HT-29 (cell line): ENCODE results near the gene E2F3. TPM values are rescaled to one million over a fixed set of nuclear protein-coding genes. Genes with fewer than 3 reads are reported as not detected.
"Not testable (repeated sequence)": the region's sequence is repeated elsewhere in the genome, so short reads cannot be mapped to it uniquely, and the experiment has no call there.

Experiments
- DNase-seq: peaks from one replicate; pipeline ENCODE4 v3.0.0-alpha.2; 2015; ENCODE audit warnings: low spot score
- total RNA-seq: library from RNA; depleted of rRNA; stranded (reverse); fragments of >200 nt; shearing (Covaris generic); gene quantifications from 2 replicates; pipeline ENCODE4 v1.2.3, GENCODE V29; 2014

Gene E2F3
- total RNA-seq, 1 experiment from 2014 or later, result 4.2 TPM

DNA sequence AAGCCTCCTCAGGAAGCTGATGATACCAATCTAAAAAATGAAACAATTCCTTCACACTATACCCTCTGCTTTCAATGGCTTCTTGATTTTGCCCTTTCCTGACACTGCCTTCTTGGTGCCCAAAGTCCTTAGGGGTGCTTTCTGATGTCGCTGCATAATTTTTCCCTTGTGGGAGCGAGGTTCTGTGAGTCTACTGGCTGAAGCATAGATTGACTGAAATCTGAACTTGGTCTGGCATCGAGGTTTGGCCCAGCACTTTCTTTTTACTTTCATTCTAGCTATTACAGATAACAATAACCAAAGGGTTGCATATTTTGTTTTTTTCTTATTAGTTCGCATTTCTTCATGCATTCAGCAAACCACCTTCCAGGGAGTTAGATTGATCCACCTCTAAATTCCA lies 65.8 kb downstream of the E2F3 start:
- no peak for DNase-seq

- DNase-seq, result no peak
Observed at GRCh38 chr6:20468209-20468608, 66.5 kb downstream of the E2F3 start.

DNA sequence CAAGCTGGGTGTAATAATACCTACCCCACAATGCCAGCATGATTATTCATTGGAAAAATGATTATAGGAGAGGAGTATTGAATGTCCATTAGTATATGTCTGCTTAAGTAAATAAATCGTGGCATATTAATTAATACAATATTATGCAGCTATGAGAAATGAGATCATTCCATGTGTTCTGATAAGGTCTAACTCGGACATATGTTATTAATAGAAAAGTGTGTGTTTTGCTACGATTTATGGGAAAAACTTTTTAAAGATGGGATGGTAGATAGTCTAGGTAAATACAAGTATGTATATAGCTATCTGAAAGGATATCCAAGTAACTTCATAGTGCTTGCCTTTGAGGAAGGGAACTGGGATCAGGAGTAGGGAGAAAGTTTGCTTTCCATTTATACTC lies 71.1 kb downstream of the E2F3 start:
- DNase-seq, result no peak

- DNase-seq, result no peak
Observed at GRCh38 chr6:20473518-20473917, 71.8 kb downstream of the E2F3 start.

DNA sequence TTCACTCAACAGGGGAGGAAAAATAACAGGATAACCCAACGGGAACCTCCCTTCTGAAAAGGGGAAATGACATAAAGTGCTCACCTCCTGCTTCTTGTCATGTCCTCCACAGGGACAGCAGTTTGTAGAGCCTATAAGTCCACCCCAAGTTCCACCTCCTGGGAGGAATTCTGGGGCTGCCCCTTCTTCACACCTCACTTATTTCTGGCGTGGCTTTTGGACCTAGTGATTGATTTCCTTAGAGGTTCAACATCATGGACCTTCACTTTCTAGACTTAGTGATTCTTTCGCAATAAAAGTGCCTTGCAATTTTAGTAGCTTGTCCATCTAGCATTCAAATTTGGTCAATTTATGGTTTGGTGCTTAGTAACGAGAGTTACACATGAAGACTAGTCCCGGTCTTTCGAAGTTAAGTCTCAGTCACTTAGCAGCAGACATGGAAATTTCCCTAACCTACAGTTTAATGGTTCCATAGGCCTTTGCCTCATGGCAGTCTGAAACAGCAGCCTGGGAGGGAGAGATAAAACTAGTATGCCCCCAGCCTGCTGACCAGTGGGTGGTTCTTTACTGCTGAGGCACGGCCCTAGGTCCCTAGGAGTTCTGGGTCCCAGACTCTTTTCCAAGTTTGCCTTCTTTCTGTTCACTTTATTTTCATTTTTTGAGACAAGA lies 73.3 kb downstream of the E2F3 start:
- no peak for DNase-seq

DNA sequence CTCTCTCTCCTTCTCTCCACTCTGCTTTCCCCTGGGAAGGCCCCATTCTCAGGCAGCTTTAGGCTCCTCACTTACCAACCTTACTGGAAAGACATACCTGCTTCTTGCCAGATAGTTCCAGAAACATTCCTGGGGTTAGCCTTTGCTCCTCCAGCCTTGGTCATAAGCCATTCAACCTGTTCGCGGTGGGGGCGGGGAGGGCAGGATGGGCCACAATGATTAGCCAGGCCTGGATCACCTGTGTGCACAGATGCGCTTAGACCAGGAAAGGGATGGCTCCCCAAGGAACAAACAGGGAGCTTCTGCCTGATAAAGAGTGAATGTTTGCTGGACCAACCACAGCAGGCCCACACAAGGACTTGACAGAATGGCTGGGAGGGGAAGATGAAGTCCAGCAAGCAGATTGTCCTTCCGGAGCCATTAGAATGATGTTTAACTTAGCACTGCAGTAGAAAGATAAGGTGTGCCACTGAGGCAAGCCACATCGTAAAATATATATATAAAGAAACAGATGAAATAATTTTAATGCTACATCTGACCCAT lies 74.9 kb downstream of the E2F3 start:
- no peak for DNase-seq

DNA sequence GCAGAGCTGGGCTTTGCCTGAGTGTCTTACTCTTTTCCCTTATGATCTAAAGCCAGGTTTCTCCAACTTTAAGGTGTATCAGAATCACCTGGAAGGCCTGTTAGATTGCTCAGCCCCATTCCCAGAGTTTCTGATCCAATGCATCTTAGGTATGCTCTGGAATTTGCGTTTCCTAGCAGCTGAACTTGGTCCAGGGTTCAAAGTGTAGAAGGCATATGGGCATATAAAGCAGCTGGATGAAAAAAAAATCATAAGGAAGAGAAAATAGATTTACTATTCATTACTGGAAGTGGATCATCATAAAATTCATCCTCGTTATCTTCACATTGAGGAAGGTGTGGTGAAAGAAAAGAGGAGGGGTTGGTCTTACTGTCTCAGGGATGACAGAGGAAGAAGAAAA lies 75.8 kb downstream of the E2F3 start:
- DNase-seq, result no peak

DNA sequence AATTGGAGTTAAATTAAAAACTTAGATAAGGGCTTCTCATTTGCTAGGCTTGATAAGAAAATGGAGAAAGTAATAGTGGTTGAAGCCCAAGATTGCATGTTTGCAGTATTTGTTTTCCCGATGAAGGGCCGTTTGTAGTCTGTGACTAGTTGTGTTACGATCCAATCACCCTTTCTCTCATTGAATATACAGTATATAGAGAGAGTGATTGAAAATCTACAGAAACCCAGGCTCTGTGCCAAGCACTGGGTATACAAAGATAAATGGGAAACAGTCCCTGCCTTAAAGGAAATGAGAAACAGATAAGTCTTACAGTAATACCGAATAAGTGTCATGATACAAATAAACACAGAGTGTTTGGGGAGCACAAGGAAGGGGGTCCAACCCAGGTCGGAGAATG lies 77.4 kb downstream of the E2F3 start:
- no peak for DNase-seq

DNA sequence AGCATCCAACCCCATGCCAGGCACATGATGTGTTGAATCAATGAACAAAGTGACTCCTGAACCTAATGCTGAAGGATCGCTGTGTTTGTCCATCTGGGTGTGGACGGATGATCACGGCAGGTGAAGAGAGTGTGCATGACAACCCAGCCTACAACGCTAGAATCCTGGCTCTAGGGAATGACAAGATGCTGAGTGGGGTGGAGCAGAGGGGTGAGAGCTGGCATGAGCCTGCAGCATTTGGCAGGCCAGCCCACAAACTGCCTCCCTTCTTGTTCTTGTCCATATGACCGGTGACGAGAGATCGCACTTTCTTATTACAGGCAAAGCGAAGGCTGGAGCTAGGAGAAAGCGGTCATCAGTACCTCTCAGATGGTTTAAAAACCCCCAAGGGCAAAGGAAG lies 77.8 kb downstream of the E2F3 start:
- no peak for DNase-seq

DNA sequence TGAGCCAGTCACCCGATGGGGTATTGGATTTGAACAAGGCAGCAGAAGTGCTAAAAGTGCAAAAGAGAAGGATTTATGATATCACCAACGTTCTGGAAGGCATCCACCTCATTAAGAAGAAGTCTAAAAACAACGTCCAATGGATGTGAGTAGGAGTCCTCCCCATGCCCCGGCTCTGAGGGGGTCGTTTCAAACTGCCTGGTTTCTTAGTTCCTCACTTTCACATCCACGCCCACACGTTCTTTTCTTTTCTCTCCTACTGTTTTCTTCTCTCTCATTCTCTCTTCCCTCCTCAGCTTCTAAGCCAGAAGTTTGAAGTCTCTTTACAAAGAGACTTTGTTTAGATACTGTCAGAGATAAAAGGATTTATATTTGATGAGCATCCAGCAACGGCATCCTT lies 79.6 kb downstream of the E2F3 start:
- DNase-seq, result no peak

GRCh38 chr6:20483887-20484497 lies 82.3 kb downstream of the E2F3 start:
- no peak for DNase-seq

GRCh38 chr6:20486641-20487040 lies 85.0 kb downstream of the E2F3 start:
- DNase-seq, result no peak

DNA sequence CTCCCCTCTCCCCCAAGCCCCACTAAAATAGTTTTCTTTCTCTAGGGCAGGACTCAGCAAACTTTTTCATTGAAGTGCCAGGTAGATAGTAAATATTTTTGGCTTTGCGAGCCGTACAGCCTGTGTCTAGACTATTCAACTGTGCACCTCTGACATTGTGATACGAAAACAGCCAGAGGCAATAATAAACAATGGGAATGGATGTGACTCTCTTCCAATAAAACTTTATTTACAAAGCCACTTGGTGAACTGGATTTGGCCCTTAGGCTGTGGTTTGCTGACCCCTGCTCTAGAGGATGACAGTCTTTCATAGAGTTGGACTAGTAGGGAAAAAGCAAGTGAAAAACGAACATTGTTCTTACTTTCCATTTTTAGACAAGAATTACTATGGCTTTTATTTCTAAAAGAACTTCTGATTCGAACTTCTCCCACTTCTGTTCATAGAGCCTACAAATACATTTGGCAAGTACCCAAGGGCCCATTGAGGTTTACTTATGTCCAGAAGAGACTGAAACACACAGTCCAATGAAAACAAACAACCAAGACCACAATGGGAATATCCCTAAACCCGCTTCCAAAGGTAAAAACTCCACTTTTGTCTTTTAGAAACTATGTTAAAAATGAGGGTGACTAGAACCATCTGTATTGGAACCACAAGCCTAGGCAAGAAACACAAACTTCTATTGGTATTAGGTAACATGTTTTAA lies 86.1 kb downstream of the E2F3 start:
- no peak for DNase-seq

GRCh38 chr6:20490591-20490990 lies 88.9 kb downstream of the E2F3 start:
- DNase-seq, result no peak

GRCh38 chr6:20492099-20492498 lies 90.4 kb downstream of the E2F3 start:
- DNase-seq, result no peak

DNA sequence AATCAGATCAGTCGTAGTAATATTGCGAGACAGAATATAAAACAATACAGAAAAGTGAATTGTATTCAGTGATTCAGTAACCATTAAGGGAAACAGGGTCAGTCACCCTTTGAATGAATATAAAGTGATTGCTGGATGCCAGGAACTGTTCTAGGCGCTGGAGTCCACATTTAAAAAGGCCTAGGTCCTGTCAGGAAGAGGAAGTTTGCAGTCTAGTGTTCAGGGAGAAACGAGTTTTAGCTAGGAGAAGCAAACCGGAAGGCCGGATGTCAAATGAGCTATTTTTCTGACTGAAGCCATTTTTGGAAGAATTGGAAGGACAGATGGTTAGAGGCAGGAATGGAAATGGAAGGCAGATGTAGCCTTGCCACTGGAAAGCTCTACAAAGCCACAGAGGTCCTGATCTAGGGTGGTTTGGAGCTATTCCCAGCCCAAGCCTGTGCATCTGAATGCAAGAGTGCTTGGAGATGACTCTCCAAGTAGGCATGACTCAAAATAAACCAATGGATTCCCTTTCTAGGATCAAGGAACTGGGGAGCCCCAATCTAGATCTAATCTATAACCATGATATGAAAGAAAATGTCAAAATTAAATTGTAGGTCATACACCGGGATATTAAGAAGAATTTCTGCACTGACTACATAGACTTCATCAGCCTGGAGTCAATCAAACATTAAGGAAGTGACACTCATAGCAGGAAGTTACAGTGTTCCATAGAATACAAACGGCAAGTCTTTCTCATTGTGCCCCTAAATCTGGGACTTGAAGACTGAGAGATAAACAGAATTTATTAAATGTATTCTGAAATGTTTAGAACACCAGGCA lies 95.7 kb downstream of the E2F3 start:
- DNase-seq, result no peak

GRCh38 chr6:20498041-20498385 lies 96.3 kb downstream of the E2F3 start:
- DNase-seq, result no peak

- DNase-seq, result no peak
Observed at GRCh38 chr6:20509212-20509611, 107.5 kb downstream of the E2F3 start.

- no peak for DNase-seq
Observed at GRCh38 chr6:20511852-20512251, 110.2 kb downstream of the E2F3 start.

DNA sequence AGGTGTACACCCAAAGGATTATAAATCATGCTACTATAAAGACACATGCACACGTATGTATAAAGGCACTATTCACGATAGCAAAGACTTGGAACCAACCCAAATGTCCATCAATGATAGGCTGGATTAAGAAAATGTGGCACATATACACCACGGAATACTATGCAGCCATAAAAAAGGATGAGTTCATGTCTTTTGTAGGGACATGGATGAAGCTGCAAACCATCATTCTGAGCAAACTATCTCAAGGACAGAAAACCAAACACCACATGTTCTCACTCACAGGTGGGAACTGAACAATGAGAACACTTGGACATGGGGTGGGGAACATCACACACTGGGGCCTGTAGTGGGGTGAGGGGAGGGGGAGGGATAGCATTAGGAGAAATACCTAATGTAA lies 123.5 kb downstream of the E2F3 start:
- DNase-seq, result not testable (repeated sequence)

DNA sequence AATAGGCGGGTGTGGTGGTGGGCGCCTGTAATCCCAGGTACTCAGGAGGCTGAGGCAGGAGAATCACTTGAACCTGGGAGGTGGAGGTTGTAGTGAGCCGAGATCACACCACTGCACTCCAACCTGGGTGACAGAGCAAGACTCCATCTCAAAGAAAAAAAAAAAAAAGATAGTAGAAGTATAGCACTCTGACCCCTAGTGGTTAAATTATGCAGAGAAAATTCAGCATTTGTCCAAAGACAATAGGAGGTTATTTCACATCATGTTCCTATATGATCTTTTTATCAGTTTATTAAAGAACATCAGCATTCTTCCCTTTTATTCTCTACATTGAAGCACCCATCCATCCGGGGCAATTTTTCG lies 127.4 kb downstream of the E2F3 start:
- DNase-seq, result peak; percentile 73

DNA sequence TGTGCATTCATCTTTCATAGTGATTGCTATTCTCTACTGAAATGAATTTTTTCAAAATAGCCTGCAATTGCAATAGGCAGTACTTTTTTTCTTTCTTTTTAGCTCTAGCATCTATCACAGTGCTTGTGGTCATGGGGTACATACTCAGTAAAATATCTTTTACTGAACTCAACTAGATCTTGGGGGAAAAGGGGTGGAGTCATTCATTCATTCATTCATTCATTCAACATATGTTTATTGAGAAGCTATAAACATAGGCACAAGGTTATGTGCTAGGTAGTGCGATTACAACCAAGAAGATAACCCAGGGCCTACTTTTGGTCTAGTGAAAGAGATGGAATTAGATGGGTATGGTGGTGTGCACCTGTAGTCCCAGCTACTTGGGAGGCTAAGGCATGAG lies 131.2 kb downstream of the E2F3 start:
- DNase-seq, result no peak
